A673 (cell line): ENCODE results near the gene MIA2.

Experiments
- EZH2 ChIP-seq: fragments of 200-600 bp; sonication (generic); IDR thresholded peaks from 2 replicates; pipeline ENCODE4 v1.6.1; 2017; ENCODE audit warnings: borderline replicate concordance, low read depth, mild to moderate bottlenecking, mixed read lengths, antibody characterized with exemption, low read length; ENCODE audit not compliant: poor library complexity, severe bottlenecking
- TF ChIP-seq, protein P1 (sequence below): fragments of 300-800, 200-600 bp; sonication (generic); conservative IDR thresholded peaks from 2 replicates; pipeline ENCODE4 v1.5.1; 2017; ENCODE audit warnings: low read depth, mild to moderate bottlenecking, antibody characterized with exemption, low read length, moderate library complexity, mixed read lengths

GRCh38 chr14:39211109-39211741 is 22.5 kb upstream of the MIA2 start:
- TF ChIP-seq, protein P1, sequence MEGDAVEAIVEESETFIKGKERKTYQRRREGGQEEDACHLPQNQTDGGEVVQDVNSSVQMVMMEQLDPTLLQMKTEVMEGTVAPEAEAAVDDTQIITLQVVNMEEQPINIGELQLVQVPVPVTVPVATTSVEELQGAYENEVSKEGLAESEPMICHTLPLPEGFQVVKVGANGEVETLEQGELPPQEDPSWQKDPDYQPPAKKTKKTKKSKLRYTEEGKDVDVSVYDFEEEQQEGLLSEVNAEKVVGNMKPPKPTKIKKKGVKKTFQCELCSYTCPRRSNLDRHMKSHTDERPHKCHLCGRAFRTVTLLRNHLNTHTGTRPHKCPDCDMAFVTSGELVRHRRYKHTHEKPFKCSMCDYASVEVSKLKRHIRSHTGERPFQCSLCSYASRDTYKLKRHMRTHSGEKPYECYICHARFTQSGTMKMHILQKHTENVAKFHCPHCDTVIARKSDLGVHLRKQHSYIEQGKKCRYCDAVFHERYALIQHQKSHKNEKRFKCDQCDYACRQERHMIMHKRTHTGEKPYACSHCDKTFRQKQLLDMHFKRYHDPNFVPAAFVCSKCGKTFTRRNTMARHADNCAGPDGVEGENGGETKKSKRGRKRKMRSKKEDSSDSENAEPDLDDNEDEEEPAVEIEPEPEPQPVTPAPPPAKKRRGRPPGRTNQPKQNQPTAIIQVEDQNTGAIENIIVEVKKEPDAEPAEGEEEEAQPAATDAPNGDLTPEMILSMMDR, result no peak
- no peak for TF ChIP-seq EZH2
